ENCODE measurements around the gene RPS18. TPM values are rescaled to one million over a fixed set of nuclear protein-coding genes. Genes with fewer than 3 reads are reported as not detected.
A peak's percentile ranks its signal among the peaks of the same experiment; 100 is the strongest.

RPS18 gene
- total and polyA plus RNA-seq, 2 of the 13 experiments (the other 11 are each of a cell fraction or from before 2014, with no cell fraction given): 3,896 to 5,806 TPM

DNA sequence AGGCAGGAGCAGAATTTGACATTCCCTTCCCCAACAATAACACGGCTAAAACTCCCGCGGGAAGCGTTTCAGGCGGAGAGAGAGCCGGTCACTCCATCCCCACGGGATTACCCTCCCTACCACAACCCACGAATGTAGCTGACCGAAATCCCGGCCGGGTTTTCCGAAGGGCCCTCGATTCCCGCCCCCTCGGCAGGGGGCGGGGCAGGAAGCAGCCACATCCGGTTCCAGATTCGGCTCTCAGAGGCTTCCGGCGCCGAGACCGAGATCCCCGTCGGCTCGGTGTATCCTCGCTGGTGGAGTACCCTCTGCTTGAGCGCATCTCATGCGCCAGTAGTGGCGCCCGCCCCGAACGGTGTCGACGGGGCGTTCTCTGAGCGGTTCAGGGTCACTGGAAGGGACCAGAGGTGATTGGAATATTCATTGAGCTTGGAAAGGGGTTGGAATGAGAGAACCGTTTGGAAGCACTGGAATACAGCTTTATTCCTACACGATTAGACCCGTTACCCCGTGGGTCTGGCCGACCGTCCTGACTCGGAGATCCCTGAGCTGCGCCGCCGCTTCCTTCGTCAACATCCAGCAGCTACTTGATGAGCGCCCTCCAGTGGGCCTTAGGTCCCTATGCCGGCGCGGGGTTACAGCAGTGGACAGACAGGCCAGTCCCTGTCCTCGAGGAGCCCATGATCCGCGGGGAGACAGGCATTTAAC lies 27.5 kb downstream of the RPS18 start (continued):
- TF ChIP-seq, protein P1, sequence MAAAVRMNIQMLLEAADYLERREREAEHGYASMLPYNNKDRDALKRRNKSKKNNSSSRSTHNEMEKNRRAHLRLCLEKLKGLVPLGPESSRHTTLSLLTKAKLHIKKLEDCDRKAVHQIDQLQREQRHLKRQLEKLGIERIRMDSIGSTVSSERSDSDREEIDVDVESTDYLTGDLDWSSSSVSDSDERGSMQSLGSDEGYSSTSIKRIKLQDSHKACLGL (CRISPR knock-in tag; IDR thresholded peaks at IDR 0.05): peak; percentile 84
- no peak for TF ChIP-seq ZNF337 (CRISPR knock-in tag; IDR thresholded peaks at IDR 0.05; ENCODE audit: borderline replicate concordance, low read depth)
- peak; percentile 92 for TF ChIP-seq ATF7-NPFF (CRISPR knock-in tag; IDR thresholded peaks at IDR 0.05; ENCODE audit: low read depth)
- peak; percentile 63; the same call in 1 of the 2 replicates for TF ChIP-seq SMAD9 (CRISPR knock-in tag; IDR thresholded peaks at IDR 0.05)
- TF ChIP-seq MIXL1 (CRISPR knock-in tag; IDR thresholded peaks at IDR 0.05): no peak
- peak; percentile 84 for TF ChIP-seq ELF1 (CRISPR knock-in tag; IDR thresholded peaks at IDR 0.05)
- TF ChIP-seq ATRX (CRISPR knock-in tag; IDR thresholded peaks at IDR 0.05; ENCODE audit: borderline replicate concordance): no peak
- TF ChIP-seq, protein P2, sequence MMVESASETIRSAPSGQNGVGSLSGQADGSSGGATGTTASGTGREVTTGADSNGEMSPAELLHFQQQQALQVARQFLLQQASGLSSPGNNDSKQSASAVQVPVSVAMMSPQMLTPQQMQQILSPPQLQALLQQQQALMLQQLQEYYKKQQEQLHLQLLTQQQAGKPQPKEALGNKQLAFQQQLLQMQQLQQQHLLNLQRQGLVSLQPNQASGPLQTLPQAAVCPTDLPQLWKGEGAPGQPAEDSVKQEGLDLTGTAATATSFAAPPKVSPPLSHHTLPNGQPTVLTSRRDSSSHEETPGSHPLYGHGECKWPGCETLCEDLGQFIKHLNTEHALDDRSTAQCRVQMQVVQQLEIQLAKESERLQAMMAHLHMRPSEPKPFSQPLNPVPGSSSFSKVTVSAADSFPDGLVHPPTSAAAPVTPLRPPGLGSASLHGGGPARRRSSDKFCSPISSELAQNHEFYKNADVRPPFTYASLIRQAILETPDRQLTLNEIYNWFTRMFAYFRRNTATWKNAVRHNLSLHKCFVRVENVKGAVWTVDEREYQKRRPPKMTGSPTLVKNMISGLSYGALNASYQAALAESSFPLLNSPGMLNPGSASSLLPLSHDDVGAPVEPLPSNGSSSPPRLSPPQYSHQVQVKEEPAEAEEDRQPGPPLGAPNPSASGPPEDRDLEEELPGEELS (CRISPR knock-in tag; IDR thresholded peaks at IDR 0.05): peak; percentile 44; the same call in 1 of the 2 replicates
- TF ChIP-seq MYNN (CRISPR knock-in tag; IDR thresholded peaks at IDR 0.05; ENCODE audit: low read depth): no peak; the same call in 1 of the 2 replicates
- no peak for TF ChIP-seq BCLAF1 (IDR thresholded peaks at IDR 0.05)
- TF ChIP-seq RFXANK (CRISPR knock-in tag; IDR thresholded peaks at IDR 0.05): peak; percentile 34
- peak; percentile 65 for TF ChIP-seq YEATS4 (CRISPR knock-in tag; IDR thresholded peaks at IDR 0.05; ENCODE audit: borderline replicate concordance)
- 0 out of 2 replicates have a peak, but pooled peaks have one; percentile 18 for TF ChIP-seq HOXA5 (CRISPR knock-in tag; IDR thresholded peaks at IDR 0.05)
- TF ChIP-seq, protein P3, sequence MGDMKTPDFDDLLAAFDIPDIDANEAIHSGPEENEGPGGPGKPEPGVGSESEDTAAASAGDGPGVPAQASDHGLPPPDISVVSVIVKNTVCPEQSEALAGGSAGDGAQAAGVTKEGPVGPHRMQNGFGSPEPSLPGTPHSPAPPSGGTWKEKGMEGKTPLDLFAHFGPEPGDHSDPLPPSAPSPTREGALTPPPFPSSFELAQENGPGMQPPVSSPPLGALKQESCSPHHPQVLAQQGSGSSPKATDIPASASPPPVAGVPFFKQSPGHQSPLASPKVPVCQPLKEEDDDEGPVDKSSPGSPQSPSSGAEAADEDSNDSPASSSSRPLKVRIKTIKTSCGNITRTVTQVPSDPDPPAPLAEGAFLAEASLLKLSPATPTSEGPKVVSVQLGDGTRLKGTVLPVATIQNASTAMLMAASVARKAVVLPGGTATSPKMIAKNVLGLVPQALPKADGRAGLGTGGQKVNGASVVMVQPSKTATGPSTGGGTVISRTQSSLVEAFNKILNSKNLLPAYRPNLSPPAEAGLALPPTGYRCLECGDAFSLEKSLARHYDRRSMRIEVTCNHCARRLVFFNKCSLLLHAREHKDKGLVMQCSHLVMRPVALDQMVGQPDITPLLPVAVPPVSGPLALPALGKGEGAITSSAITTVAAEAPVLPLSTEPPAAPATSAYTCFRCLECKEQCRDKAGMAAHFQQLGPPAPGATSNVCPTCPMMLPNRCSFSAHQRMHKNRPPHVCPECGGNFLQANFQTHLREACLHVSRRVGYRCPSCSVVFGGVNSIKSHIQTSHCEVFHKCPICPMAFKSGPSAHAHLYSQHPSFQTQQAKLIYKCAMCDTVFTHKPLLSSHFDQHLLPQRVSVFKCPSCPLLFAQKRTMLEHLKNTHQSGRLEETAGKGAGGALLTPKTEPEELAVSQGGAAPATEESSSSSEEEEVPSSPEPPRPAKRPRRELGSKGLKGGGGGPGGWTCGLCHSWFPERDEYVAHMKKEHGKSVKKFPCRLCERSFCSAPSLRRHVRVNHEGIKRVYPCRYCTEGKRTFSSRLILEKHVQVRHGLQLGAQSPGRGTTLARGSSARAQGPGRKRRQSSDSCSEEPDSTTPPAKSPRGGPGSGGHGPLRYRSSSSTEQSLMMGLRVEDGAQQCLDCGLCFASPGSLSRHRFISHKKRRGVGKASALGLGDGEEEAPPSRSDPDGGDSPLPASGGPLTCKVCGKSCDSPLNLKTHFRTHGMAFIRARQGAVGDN (CRISPR knock-in tag; IDR thresholded peaks at IDR 0.05): peak; percentile 91
- TF ChIP-seq ZNF451 (CRISPR knock-in tag; IDR thresholded peaks at IDR 0.05): peak; percentile 40; the same call in 1 of the 2 replicates
- no peak for TF ChIP-seq HMGA1 (CRISPR knock-in tag; conservative IDR thresholded peaks at IDR 0.05)
- peak; percentile 89 for TF ChIP-seq ZNF343 (CRISPR knock-in tag; IDR thresholded peaks at IDR 0.05)
- TF ChIP-seq STAT5B (CRISPR knock-in tag; IDR thresholded peaks at IDR 0.05): peak; percentile 64; the same call in 1 of the 2 replicates
- peak; percentile 98 for TF ChIP-seq U2AF1 (optimal IDR thresholded peaks at IDR 0.05; ENCODE audit: low read depth, low read length)
- TF ChIP-seq EED (CRISPR knock-in tag; IDR thresholded peaks at IDR 0.05): peak; percentile 85; the same call in 1 of the 2 replicates
- peak; percentile 96 for TF ChIP-seq ETV5 (CRISPR knock-in tag; IDR thresholded peaks at IDR 0.05; ENCODE audit: borderline replicate concordance)

Measured in HepG2 (cell line).